NCI-H1417 treated with DMSO at 0.1 percent for 48 hours (cell line): ENCODE measurements around the gene RUSF1.
"Not testable (repeated sequence)": the region's sequence is repeated elsewhere in the genome, so short reads cannot be mapped to it uniquely, and the experiment has no call there.

Source experiments
- DNase-seq: peaks from one replicate; lab custom pipeline; 2025; lab: John Stamatoyannopoulos, UW

Gene RUSF1

DNA sequence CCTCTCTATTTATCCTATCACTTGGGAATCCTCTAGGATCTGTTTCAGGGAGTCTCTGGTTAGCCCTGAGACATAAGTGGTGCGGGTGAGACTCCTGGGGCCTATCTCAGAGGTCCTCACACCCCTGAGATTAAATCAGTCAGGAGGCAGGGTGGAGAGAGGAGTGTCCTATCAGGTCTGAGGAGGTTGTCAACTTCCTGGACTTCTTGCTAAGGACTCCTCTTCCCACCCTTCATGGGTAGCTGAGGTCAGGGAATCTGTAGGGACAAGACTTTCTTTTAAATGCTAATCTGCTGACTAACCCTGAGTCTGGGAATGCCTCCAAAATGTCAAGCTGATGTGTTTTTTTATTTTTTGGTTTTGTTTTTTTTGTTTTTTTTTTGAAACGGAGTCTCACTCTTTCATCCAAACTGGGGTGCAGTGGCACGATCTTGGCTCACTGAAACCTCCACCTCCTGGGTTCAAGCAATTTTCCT, 55.5 kb downstream of the RUSF1 start:
- no peak for DNase-seq

DNA sequence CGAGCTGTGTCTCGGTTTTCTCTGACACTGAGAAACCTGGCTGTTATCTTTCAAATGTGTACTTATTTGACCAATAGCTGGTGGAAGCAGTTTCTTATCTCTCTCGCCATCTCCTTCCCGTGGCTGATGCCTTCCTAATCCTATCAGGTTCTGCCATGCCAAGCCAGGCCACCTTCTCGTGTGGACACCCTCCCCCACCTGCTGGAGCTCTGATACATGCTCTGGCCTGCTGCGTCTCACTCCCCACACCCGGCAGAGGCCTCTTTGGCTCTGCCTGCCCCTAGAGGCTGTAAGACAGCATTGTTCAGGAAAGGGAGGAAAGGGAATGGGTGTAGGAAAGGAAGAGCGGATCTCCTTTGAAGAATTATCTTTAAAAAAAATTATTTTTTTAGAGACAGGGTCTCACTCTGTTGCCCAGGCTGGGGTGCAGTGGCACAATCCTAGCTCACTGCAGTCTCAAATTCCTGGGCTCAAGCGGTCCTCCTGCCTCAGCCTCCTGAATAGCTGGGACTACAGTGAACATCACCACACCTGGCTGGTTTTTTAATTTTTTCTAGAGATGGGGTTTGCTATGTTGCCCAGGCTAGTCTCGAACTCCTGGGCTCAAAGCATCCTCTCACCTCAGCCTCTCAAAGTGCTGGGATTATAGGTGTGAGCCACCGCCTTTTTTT, 56.4 kb downstream of the RUSF1 start:
- no peak for DNase-seq

DNA sequence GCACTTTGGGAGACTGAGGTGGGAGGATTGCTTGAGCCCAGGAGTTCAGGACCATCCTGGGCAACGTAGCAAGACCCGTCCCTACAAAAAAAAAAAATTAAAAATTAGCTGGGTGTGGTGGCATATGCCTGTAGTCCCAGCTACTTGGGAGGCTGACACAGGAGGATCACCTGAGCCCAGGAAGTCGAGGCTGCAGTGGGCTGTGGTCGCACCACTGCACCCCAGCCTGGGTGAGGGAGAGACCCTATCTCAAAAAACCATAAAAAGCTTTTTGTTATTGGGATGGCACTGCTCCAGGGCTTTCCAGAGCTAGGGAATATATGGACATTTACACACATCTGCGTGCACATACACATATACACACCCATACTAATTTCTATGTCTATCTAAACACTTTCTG, 57.0 kb downstream of the RUSF1 start:
- no peak for DNase-seq

DNA sequence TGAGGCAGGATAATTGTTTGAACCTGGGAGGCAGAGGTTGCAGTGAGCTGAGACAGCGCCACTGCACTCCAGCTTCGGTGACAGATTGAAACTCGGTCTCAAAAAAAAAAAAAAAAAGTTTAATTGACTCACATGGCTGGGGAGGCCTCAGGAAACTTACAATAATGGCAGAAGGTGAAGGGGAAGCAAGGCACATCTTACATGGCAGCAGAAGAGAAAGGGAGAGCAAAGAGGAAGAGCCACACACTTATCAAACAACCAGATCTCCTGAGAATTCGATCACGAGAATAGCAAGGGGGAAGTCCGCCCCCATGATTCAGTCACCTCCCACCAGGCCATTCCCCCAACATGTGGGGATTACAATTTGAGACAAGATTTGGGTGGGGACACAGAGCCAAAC, 62.3 kb downstream of the RUSF1 start:
- not testable (repeated sequence) for DNase-seq

DNA sequence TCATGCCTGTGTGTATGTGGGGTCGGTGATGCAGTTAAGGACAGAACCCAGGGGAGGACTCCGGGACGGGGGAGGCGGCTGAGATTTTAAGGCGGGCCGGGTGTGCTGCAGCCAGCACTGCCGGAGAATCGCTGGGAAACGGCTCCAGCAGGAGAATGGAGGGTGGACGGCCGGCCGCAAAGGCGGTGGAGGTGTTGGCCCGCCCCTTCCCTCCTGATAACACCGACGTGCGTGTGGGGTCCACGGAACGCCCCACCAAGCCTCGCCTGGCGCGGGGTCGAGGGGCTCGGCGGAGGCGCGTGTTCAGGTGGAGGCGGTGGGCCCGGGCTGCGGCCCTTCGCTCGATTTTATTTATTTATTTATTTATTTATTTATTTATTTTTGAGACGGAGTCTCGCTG, 66.2 kb downstream of the RUSF1 start:
- no peak for DNase-seq

DNA sequence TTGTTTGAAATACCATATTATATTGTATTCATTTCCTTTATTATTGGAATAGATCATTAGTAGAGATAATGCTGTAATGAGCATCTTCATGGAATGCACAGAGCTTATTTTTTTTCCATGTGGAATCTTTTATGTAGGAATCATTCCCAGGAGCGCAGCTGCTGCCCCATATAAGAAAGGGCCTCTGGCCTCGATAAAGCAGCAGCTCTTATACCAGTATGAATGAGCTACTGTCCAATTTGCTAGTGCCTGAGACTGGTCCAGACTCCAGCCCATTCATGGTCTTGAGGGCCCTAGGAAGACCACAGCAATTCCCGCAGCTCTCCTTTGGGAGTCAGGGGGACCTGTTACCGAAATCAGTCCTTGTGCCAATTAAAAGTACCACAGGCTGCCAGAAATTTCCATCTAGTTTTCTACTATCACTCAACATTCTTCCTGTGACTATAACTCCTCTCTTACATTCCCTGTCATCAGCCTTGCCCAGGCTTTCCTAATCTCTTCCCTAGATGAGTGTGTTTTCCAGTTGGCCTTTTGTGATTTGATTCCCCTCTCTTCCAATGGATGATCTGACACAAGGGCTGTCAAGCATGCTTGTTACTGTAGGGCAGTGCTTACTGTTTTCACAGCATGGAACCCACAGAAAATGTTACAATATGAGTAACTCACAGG, 67.5 kb downstream of the RUSF1 start:
- DNase-seq = no peak

DNA sequence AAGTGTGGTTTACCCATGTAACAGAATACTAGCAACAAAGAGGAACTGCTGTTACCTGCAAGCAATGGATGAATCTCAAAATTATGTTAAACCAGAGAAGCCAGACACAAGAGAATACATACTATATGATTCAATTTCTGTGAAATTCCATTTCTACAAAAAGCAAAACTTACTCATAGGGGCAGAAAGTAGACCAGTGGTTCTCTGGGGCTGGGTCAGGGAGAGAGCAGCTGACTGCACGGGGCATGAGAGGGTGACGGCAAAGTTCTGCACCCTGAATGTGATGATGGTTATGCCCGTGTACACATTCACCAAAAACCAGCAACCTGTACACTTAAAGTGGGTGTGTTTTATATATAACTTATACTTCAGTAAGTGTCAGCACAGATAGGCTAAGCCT, 68.7 kb downstream of the RUSF1 start:
- no peak for DNase-seq
